Left kidney (tissue), 2 donors: ENCODE results near the gene AGBL4. TPM values are rescaled to one million over a fixed set of nuclear protein-coding genes. Genes with fewer than 3 reads are reported as not detected.

Experiments
- DNase-seq: peaks from one replicate; pipeline ENCODE4 v3.0.0-alpha.2; 2013
- polyA plus RNA-seq: library from polyadenylated mRNA; unstranded; fragments of 120-200 nt; gene quantifications from one replicate; pipeline ENCODE4 v1.2.1, GENCODE V29; 2013; ENCODE audit not compliant: insufficient read length

Gene AGBL4
- polyA plus RNA-seq, 1 donor, result 1.2 TPM

DNA sequence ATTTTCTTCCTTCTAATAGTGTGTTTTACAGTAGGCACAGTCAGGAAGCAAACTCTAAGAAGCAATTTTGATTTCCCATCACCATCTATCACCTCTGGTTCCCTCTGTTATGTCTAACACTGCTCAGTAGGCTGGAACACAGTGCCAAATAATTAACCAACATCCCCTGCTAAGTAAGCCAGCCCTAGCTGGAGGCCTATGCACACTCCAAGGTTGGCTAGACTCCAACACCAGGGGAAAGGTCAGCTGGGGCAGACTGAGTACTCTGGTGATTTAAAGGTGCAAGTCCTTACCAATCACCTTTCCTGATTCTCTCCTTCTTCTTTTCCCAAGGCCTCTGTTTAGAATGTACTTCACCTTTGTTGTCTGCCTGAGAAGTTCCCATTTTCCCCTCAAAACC lies 1200.6 kb downstream of the AGBL4 start:
- peak; percentile 74 for DNase-seq

DNA sequence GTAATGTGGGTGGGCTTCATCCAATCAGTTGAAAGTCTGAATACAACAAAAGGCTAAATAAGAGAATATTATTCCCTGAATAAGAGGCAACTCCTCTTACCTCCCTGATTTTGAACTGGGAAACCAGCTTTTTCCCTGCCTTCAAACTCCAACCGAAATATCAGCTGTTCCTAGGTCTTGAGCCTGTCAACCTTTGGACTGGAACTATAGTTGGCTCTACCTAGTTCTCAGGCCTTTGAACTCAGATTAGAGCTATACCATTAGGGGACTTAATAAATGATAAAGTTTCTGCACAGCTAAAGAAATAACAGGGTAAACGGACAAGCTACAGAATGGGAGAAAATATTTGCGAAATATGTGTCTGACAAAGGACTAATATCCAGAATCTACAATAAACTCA lies 1203.3 kb downstream of the AGBL4 start:
- DNase-seq, result no peak

DNA sequence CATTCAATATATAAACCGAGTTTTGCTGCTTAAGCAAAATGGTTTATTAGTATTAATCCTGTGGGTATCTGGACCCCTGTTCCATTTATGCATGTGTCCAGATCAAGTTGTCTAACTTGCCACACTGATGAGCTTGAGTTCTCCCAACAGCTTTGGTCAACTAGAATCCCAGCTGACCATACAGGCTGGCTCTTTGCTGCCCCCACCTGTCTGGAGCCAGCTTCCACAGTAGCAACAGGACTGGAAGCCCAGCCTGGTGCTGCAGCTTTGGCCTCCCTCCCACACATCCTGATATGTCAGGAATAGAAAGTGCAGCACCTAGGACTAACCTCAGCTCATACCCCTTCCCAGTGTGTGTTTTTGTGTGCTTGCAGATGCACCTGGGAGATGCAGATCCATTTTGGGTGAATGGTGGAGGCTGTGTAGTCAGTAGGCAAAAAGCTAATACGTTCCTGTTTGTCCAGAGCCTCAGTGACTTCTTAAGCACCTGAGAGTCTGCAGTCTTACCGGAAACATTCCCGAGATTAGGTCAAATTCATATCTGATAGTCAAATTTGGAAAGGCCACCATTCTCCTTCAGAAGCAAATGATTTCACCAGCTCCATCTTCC lies 1206.1 kb downstream of the AGBL4 start:
- DNase-seq, result peak; percentile 64

DNA sequence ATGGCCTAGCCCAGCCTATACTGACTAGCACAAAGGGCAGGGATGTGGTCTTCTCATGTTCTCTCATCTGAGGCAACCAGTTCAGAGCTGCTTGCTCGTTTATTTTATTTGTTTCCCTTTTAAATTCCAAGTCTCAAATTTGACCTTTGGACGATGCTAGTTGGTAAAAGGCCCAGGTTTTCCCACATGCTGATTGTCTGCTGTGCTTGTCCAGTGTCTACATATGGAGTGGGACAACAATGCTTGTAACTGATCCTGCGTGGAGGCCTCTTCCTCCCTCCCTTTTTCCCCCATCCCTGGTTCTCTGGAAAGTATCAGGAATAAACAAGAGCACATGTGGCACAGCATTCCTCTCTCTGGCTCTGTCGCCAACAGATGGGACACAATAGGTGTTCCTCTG lies 1213.0 kb downstream of the AGBL4 start:
- no peak for DNase-seq

DNA sequence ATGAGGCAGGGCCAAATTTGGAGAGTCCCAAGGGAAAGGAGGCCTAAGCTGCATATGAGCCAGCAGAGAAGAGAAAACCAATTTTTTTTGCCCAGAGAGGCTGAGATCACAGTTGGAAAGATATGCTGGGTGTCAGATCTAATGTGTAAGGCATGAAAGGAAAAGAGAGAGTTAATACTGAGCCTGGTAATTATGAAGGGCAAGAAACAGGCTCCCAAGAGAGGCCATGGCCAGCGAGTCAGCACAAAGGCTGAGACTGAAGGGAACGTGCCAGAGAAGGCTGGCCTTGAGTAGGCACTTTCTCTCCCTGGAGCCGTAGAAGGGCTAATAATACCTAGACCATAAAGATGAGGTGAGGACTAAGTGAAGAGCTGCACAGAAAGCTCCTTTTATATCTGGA lies 1215.3 kb downstream of the AGBL4 start:
- DNase-seq, result no peak

DNA sequence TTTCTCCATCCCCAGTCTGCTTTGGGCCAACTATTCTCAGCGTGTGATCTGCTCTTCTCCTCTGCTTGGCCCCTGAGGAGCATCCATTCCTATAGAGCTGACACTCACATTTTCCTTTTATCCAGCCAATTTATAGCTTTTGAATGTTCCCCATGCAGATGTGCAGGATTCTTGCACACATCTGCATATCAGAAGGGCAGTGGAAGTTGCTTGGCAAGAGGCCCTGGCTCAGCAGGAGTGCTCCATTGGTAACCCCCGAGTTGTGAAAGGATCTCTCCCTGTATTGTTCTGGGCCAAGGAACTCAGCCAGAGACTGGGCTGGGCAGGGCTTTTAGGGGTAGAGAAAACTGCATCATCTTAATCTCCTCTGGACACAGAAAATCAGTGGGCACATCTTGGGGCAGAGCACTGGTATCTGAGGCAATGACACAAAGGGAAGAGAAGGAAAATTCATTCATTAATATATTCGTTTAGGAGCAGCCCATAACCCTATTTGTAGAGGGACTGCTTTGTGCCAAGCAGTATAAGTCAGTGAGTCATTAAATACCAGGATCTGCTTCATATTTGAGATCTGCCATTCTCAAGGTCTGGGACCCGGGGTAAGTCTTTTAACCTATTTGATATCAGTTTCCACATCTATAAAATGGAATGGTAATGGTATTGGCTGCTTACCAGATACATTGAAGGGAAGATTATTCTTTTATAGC lies 1216.0 kb downstream of the AGBL4 start:
- DNase-seq, result no peak

DNA sequence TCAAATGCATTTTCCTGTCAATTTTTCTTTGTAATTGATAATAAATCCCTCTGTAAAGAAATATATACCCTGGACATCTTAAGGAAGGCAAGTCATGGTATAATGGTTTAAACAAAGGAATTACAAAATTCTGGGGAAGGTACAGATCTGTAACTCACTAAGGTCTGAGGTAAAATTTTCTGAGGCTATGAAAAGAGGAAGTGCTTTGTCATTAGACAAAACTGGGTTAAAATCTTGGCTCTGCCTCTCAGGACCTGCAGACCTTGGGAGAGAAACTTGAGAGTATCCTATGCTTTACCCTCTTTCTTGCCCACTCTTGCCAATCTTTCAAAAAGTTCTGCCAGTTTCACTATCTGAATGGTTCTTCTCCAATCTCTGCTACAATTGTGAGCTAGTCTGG lies 1220.3 kb downstream of the AGBL4 start:
- DNase-seq, result no peak

DNA sequence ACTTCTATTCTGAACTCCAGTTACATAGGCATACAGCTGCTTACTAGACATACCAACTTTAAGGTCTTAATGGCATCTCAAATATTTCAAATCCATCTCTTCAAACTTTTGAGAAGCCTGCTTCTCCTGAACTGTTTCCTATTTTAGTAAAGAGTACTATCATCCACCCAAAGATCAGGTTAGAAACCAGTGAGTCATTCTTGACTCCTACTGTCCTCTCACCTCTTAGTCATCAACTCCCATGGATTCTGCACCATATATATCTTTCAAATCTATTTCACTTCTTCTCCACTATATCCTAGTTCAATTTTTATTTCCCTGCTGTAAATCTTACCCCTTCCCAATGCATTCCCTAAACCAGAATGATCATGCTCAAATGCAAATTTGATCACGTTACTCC lies 1228.9 kb downstream of the AGBL4 start:
- no peak for DNase-seq

DNA sequence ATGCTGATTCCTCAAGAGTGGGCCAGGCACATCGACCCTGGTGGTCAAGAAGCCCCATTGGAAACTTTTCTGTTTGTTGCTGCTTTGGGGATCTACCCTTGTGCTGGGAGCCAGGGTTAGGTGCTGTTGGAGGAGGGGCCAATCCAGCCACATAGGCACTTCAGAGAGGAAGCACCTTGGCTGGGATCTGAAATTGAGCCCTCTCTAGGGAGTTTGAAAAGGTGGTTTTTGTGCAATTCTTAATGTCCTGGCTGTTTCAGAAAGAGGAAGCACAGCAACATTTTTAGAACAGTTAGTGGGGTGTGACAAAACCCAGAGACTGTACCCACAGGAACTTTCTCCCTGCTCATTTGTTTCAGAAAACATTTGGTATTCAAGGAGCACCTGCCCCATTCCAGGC lies 1229.9 kb downstream of the AGBL4 start:
- DNase-seq, result no peak

DNA sequence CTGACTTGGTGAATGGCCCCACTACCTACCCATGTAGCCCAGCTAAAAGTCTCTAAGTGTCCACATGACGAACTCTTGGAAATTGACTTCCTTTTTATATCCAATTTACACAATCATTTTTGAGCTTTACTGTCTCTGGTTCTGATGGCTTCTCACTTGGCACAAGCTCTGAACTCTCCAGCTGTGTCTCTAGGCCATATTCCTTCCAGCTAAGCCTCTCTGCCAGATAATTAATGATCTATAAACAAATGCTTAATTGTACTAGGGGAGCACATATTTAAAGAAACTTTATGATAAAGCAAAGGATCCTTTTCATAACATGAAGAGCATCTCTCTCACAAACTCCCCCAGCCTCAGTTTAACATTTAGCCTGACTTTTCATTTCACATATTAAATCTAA lies 1230.8 kb downstream of the AGBL4 start:
- DNase-seq, result no peak

DNA sequence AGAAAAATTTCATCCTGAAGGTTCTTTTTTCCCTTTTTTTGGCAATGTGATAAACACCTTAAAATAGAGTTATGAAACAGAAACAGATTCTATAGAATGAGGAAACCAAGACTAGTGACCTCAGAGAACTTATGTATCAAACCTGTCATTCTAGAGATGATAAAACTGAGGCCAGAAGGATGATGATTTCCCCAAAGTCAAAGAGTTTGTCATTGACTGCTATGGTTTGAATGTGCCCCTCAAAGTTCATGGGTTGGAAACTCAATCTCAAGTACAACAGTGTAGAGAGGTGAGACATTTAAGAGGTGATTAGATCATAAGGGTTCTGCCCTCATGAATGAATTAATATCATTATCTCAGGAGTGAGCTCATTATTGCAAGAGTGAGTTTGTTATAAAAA lies 1233.4 kb downstream of the AGBL4 start:
- DNase-seq, result no peak

DNA sequence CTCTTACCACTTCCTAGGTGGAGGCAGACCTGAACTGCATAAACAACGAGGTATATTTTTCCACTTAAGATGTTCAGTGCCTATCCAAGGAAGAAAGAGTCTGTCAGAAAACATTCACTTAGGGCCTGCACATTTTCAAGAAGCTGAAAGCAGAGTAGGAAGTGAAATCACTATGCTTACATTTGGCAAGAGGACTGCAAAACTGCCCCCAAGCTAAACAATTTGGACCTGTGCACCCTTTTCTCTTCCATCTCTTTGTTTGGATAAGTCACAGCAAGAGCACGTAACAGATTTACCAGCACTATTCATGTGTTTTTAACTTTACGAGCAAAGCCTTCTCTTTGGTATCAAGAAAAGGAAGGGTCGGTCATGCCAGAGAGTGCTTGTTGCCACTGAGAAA lies 1233.9 kb downstream of the AGBL4 start:
- DNase-seq, result no peak

DNA sequence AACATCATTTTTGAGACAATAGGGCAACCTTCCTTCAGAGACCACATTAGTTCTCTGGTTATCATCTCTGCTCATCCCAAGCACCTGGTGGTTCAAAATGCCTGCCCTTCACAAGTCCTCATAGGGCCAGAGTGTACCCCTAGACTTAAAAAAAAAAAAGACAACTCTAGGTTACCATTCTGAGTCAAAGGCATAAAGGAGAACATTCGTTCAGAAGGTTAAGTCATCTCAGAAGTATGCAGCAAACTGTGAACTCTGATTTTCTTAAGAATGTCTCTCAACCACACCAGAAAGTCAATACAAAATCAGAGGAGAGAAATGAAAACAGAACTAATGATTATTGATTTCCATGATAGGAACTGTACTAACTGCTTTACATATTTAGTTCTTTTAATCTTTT lies 1237.9 kb downstream of the AGBL4 start:
- no peak for DNase-seq

DNA sequence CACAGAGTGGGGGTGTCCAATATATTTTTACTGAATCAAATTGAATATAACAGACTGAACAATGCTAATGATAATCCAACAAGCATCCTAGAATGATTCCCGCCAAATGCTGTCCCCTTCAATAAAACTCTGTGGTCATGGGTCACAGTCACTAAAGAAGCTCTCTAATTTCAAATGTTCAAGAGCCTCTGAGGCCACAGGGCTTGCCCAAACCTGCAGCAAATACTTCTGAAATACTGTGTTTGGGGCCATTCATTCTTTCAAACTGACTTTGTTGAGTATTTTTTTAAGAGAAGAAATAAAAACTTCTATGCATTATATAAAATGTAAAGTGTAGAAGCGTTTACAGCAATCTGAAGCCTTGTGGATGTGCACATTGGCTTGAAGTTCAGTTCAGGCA lies 1239.5 kb downstream of the AGBL4 start:
- DNase-seq, result no peak

DNA sequence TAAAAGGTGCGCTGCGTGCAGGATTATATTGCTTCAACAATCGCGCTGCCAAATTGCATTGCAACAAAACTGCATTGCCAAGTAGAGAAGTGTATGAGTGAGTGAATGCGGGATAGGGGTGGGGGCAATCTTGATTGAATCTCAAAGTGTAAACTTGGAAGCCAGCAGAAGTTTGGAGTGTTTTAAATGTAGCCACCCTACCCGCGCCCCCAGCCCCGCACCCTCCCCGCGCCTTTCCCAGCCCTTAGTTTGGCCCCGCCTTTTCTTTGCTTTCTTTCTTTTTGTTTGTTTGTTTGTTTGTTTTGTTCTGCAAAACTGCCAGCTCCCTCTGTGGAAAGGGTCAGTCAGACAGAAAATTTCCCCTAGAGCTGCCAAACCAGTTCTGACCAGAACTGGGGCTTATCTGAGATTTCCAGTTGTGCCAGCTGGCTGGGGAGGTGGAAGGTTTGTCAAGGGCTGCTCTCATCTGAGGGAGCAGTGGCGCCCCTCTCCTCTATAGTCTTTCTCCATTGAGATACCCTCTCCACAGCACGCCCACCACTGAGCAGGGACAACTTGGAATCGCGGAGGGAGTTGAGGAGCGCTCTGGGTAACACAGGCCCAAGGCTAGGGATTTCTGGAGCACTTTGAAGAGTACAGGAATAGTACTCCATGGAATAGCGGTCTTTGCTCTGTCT lies 1246.4 kb downstream of the AGBL4 start:
- DNase-seq, result peak; percentile 33

DNA sequence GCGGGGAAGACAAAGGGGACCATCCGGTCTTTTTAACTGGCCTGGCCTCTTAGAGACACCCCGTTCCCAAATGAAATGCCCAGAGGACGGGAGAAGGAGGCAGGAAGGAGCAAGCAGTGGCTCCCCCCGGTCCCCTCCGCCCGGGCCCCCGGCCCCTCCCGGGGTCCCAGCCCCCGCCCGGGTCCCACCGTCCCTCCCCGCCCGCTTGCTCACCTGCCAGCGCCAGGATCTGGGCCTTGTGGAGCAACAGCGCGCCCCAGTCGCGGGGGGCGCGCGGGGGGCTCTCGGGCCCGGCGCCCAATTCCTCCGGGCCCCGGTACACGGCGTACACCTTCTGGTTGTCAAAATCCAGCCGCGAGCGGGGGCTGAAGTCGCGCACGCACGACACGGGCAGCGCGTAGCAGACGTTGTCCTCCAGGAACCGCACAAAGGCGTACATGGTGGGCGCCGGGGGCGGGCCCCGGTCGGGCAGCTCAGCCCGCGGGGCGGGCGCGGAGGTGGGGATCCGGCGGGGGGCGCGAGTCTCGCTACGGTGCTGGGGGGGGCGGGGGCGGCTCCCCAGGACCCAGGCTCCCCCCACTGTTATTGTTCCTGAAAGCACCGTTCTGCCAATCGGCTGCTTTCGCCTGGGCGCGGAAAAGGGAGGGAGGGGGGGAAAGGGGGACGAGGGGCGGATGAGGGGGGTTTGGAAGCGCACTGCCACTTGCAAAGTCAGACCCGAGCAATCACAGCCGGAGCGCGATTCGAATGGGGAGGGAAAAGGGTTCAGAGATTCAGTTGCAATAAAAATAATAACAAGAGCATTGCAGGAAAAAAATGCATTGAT lies 1247.1 kb downstream of the AGBL4 start, which contains the start of gene BEND5:
BEND5 (minus strand) TSS at position 499 of the 826 bp plus-strand sequence; CDS start at position 439, 60 bp downstream.
- DNase-seq, result peak; percentile 84

DNA sequence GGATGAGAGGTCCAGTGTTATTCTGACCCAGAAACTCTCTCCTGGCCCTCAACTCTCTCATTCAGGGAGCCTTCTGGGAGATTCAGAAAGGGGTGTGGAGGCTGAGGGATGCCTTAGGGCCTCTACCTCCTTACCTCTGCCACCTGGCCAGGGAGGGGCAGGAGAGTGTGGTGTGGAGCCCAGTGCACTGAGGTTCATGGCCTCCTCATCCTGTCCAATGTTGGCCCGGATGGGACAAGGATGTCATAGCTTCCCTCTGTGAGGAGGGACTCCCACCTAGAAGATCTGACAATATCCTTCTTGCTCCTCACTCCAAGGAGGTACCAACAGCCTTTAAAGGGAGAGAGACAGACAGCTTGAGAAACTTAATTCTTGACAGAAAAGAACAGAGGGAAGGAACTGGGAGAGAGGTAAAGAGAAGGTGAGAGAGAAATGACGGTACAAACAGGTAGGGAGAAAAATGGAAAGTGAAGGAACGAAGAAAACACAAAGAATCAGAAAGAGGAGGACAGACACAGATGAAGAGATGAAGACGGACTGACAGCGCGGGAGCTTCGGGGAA lies 1247.8 kb downstream of the AGBL4 start:
- peak; percentile 17 for DNase-seq

DNA sequence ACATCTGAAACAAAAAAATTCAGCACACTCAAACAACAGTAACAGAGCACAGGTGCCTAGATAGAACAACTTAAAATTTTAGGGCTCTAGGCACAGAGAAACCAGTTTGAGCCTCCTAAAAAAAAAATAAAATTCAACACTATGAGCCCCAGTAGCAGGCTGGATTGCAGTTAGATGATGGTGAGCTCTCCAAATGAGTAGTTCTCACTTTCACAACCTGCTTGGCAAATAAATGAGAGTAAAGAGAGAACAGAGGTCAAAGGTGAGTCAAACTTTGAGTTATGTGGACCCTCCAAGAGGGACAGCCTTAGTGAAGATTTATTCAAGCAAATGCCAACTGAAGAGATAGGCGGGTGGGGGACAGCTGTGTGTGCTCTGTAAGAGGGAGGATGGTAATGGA lies 1250.6 kb downstream of the AGBL4 start:
- no peak for DNase-seq

DNA sequence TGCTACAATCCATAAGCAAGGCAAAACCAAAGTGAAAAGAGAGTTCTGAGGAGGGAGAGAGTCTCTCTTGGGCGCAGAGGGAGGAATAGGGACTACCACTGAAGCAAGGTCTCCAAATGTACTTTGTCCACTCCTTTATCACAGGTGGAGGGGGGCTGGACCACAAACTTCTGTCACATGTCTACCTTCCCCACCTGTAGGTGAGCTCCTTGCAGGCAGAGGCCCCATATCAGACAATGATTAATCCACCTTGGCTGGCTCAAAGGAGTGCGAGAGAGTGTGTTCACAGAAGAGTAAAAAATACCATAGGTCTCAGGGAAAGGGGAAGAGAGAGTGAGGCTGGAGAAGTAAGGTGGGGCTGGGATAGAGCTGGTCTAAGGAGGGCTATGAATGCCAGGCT lies 1251.5 kb downstream of the AGBL4 start:
- no peak for DNase-seq

DNA sequence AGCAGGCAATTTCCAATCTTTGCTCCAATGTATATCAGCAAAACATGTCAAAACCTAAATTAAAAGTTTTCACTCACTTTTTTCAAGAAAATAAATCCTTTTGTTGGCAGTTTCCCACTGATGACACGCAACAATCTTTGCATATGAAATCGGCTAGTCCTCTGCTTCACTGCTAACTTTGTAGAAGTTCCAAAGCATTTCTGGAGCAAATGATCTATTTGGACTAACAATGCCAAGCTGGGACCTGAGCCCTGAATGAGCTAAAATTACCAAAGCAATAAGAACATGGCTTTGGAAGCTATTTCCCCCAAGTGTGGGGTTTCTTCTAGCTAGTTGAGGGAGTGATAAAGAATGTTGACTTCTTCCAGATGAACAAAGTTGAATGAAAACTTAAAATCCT lies 1252.2 kb downstream of the AGBL4 start:
- no peak for DNase-seq

DNA sequence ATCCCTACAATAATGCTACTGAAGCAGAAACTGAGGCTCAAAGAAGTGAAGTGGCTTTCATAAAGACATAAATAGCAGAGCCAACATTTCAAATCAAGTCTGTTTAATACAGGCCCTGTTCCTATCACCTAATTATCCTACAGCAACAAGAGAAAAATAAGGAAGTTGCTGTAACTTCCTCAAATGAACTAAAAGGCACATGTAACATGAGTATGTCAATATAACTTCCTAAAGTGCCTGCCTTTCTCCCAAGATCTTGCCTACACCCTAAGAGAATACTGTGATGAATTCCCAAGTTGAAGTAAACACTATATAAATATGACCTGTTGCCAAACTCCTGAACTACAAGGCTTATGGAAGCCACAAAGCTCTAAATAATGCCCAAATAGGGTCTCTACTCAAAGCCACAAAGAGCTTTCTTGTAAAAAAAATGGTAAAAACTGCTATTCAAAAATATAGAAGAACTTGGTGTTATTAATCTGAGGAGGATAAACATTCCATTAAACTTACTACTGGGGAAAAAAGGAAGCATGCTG lies 1255.7 kb downstream of the AGBL4 start:
- no peak for DNase-seq

DNA sequence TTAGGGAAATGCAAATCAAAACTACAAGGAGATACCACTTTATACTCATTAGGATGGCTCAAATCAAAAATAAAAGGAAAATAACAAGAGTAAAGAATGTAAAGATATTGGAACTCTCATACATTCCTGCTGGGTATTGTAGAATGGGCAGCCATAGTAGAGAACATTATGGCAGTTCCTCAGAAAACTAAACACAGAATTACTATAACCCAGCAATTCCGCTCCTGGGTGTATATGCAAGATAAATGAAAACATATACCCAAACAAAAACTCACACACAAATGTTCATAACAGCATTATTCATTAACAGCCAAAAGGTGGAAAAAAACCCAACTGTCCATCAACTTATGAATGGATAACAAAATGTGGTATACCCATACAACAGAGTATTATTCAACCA lies 1258.4 kb downstream of the AGBL4 start:
- no peak for DNase-seq
